SK-N-SH treated with all-trans-retinoic acid at 6 μM for 48 hours (cell line): Measurements from ENCODE around the gene GGTLC1.

Source experiments
- ATAC-seq: fragments of 200-7000 bp; cut with Tn5 transposase; 3 replicates; pipeline ENCODE4 v1.9.1; 2020; ENCODE audit warnings: mild to moderate bottlenecking, moderate library complexity
- BACH2 ChIP-seq: fragments of 250-450 bp; sonication (Bioruptor Pico); IDR thresholded peaks from 2 replicates; pipeline ENCODE4 v1.9.0; 2021; ENCODE audit warnings: mild to moderate bottlenecking, borderline replicate concordance
- CREB5 ChIP-seq: fragments of 250-450 bp; sonication (Bioruptor Pico); IDR thresholded peaks from 2 replicates; pipeline ENCODE4 v1.5.1; 2020; ENCODE audit warnings: low read depth, mild to moderate bottlenecking, moderate library complexity
- CSDC2 ChIP-seq: fragments of 250-450 bp; sonication (Bioruptor Pico); IDR thresholded peaks from 2 replicates; pipeline ENCODE4 v1.5.0; 2020; ENCODE audit warnings: mild to moderate bottlenecking, moderate library complexity
- CSRNP3 ChIP-seq: fragments of 250-450 bp; sonication (Bioruptor Pico); IDR thresholded peaks from 2 replicates; pipeline ENCODE4 v1.5.1; 2021; ENCODE audit warnings: mild to moderate bottlenecking, moderate library complexity
- ESRRG ChIP-seq: fragments of 250-450 bp; sonication (Bioruptor Pico); IDR thresholded peaks from 2 replicates; pipeline ENCODE4 v1.6.1; 2021; ENCODE audit warnings: mild to moderate bottlenecking
- GLIS3 ChIP-seq: fragments of 250-450 bp; sonication (Bioruptor Pico); IDR thresholded peaks from 2 replicates; pipeline ENCODE4 v1.5.0; 2020; ENCODE audit warnings: mild to moderate bottlenecking, moderate library complexity
- ISL1 ChIP-seq: fragments of 250-450 bp; sonication (Bioruptor Pico); IDR thresholded peaks from 2 replicates; pipeline ENCODE4 v2.1.2; 2022; ENCODE audit warnings: mild to moderate bottlenecking, moderate library complexity
- OSR1 ChIP-seq: fragments of 250-450 bp; sonication (Bioruptor Pico); IDR thresholded peaks from 2 replicates; pipeline ENCODE4 v1.8.0; 2022; ENCODE audit warnings: moderate library complexity, mild to moderate bottlenecking, inconsistent platforms
- PATZ1 ChIP-seq: fragments of 250-450 bp; sonication (Bioruptor Pico); IDR thresholded peaks from 2 replicates; pipeline ENCODE4 v1.8.0; 2020; ENCODE audit warnings: mild to moderate bottlenecking, moderate library complexity, borderline replicate concordance
- POU6F1 ChIP-seq: fragments of 250-450 bp; sonication (Bioruptor Pico); IDR thresholded peaks from 2 replicates; pipeline ENCODE4 v1.8.0; 2021; ENCODE audit warnings: low read depth, mild to moderate bottlenecking, moderate library complexity, borderline replicate concordance
- RARB ChIP-seq: fragments of 250-450 bp; sonication (Bioruptor Pico); IDR thresholded peaks from 2 replicates; pipeline ENCODE4 v1.8.0; 2021; ENCODE audit warnings: mild to moderate bottlenecking, moderate library complexity
- SNAI2 ChIP-seq: fragments of 250-450 bp; sonication (Bioruptor Pico); IDR thresholded peaks from 2 replicates; pipeline ENCODE4 v1.5.0; 2020; ENCODE audit warnings: mild to moderate bottlenecking, moderate library complexity
- TCF4 ChIP-seq: fragments of 250-450 bp; sonication (Bioruptor Pico); IDR thresholded peaks from 2 replicates; pipeline ENCODE4 v1.8.0; 2021; ENCODE audit warnings: mild to moderate bottlenecking, moderate library complexity, borderline replicate concordance
- TOX ChIP-seq: fragments of 250-450 bp; sonication (Bioruptor Pico); IDR thresholded peaks from 2 replicates; pipeline ENCODE4 v1.8.0; 2021; ENCODE audit warnings: mild to moderate bottlenecking, moderate library complexity, borderline replicate concordance
- TSHZ2 ChIP-seq: fragments of 250-450 bp; sonication (Bioruptor Pico); IDR thresholded peaks from 2 replicates; pipeline ENCODE4 v1.5.0; 2020; ENCODE audit warnings: mild to moderate bottlenecking, moderate library complexity
- ZC3H10 ChIP-seq: fragments of 250-450 bp; sonication (Bioruptor Pico); IDR thresholded peaks from 2 replicates; pipeline ENCODE4 v1.5.1; 2021; ENCODE audit warnings: mild to moderate bottlenecking, moderate library complexity
- ZFP3 ChIP-seq: fragments of 250-450 bp; sonication (Bioruptor Pico); IDR thresholded peaks from 2 replicates; pipeline ENCODE4 v1.5.0; 2020; ENCODE audit warnings: mild to moderate bottlenecking, moderate library complexity
- ZNF565 ChIP-seq: fragments of 450-650 bp; formaldehyde crosslinking; conservative IDR thresholded peaks from 2 replicates; pipeline ENCODE4 v1.5.0; 2020; ENCODE audit warnings: low read depth, mild to moderate bottlenecking, moderate library complexity
- ZNF70 ChIP-seq: fragments of 450-650 bp; formaldehyde crosslinking; IDR thresholded peaks from 2 replicates; pipeline ENCODE4 v1.5.0; 2020; ENCODE audit warnings: mild to moderate bottlenecking, moderate library complexity
- ZNF8 ChIP-seq: fragments of 450-650 bp; formaldehyde crosslinking; IDR thresholded peaks from 2 replicates; pipeline ENCODE4 v1.5.0; 2020; ENCODE audit warnings: mild to moderate bottlenecking, moderate library complexity

GGTLC1 gene

GRCh38 chr20:23939641-23940040 is 48.9 kb downstream of the GGTLC1 start:
- TF ChIP-seq CSDC2 (CRISPR knock-in tag): no peak
- TF ChIP-seq POU6F1 (CRISPR knock-in tag): no peak
- no peak for TF ChIP-seq SNAI2
- no peak for TF ChIP-seq ZC3H10 (CRISPR knock-in tag)
- TF ChIP-seq ZFP3: no peak
- no peak for TF ChIP-seq ZNF8
- no peak for TF ChIP-seq CREB5
- no peak for TF ChIP-seq BACH2 (CRISPR knock-in tag)
- no peak for TF ChIP-seq GLIS3 (CRISPR knock-in tag)
- TF ChIP-seq PATZ1 (CRISPR knock-in tag): no peak
- no peak for TF ChIP-seq TSHZ2
- TF ChIP-seq ZNF565: no peak
- TF ChIP-seq TOX (CRISPR knock-in tag): no peak
- TF ChIP-seq CSRNP3: no peak
- TF ChIP-seq ISL1 (CRISPR knock-in tag): no peak
- no peak for TF ChIP-seq ESRRG
- ATAC-seq: no peak

GRCh38 chr20:23939063-23939462 is 49.5 kb downstream of the GGTLC1 start:
- TF ChIP-seq ISL1 (CRISPR knock-in tag) (no peak), OSR1 (no peak)
- ATAC-seq: no peak

GRCh38 chr20:23938118-23938438 is 50.5 kb downstream of the GGTLC1 start:
- TF ChIP-seq RARB (CRISPR knock-in tag) (no peak), ZNF70 (CRISPR knock-in tag) (no peak), ZNF8 (no peak)
- ATAC-seq: no peak

- ATAC-seq: peak; percentile 70
- TF ChIP-seq SNAI2: no peak
- TF ChIP-seq PATZ1 (CRISPR knock-in tag): no peak
- no peak for TF ChIP-seq TSHZ2
- TF ChIP-seq CSRNP3: no peak
- TF ChIP-seq ZNF8: no peak
- TF ChIP-seq RARB (CRISPR knock-in tag): no peak
- no peak for TF ChIP-seq ISL1 (CRISPR knock-in tag)
- no peak for TF ChIP-seq TCF4 (CRISPR knock-in tag)
- TF ChIP-seq ESRRG: no peak
- no peak for TF ChIP-seq ZNF565
These were observed 51.1 kb downstream of the GGTLC1 start for GRCh38 chr20:23937303-23938117.
